ENCODE data around the gene VPS39.

- TF ChIP-seq CTCF (IDR thresholded peaks at IDR 0.05) (no peak), POLR2A (IDR thresholded peaks at IDR 0.05) (no peak)
Observed at GRCh38 chr15:42147431-42147735, 60.7 kb downstream of the VPS39 start.
